Measurements from ENCODE around the gene ASTE1.

DNA sequence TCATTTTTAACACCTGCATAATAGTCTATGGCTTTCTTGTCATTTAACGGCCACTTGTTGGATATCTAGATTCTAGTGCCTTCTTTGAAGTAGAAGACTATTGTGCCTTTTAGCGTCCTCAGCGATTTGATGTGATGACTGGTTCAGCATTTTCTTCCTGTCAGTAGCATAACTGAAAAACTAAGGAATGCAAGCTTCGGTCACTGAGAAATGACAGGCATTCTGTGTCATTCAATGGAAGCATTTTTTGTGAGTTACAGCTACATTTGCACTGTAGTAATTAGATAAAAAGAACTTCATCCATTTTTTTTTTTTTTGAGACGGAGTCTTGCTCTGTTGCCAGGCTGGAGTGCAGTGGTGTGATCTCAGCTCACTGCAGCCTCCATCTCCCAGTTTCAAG, 10.4 kb upstream of the ASTE1 start:
- no peak for TF ChIP-seq EZH2 (IDR thresholded peaks at IDR 0.05; ENCODE audit: low read length, missing control alignments)
- TF ChIP-seq, protein P1, sequence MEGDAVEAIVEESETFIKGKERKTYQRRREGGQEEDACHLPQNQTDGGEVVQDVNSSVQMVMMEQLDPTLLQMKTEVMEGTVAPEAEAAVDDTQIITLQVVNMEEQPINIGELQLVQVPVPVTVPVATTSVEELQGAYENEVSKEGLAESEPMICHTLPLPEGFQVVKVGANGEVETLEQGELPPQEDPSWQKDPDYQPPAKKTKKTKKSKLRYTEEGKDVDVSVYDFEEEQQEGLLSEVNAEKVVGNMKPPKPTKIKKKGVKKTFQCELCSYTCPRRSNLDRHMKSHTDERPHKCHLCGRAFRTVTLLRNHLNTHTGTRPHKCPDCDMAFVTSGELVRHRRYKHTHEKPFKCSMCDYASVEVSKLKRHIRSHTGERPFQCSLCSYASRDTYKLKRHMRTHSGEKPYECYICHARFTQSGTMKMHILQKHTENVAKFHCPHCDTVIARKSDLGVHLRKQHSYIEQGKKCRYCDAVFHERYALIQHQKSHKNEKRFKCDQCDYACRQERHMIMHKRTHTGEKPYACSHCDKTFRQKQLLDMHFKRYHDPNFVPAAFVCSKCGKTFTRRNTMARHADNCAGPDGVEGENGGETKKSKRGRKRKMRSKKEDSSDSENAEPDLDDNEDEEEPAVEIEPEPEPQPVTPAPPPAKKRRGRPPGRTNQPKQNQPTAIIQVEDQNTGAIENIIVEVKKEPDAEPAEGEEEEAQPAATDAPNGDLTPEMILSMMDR (conservative IDR thresholded peaks at IDR 0.05 in 1 of 2, IDR thresholded peaks at IDR 0.05 in 1 of 2; ENCODE audit: low read depth in 1 of 2, low read length in 2 of 2), result no peak
